GM12878 (cell line): Measurements from ENCODE around the gene ICE1. TPM values are rescaled to one million over a fixed set of nuclear protein-coding genes. Genes with fewer than 3 reads are reported as not detected.

Experiments
- ATAC-seq: fragments of 200-7000 bp; cut with Tn5 transposase; 3 replicates; pipeline ENCODE4 v1.9.1; 2020; ENCODE audit warnings: mild to moderate bottlenecking, moderate library complexity
- BruUV-seq: library from RNA; stranded (reverse); fragments of 400-500 nt; replicated peaks from 2 replicates; lab custom pipeline; 2021; lab: Mats Ljungman, UMichigan
- CTCF ChIA-PET: fragments of 300-600 bp; sonication (Branson Sonifier 250); formaldehyde crosslinking; extraction: SDS; loops from one replicate; lab custom pipeline; 2021; ENCODE audit warnings: inconsistent platforms; lab: Yijun Ruan, JAX
- POLR2A ChIA-PET: fragments of 350-600 bp; formaldehyde crosslinking; extraction: SDS; loops from one replicate; lab custom pipeline; 2021; ENCODE audit warnings: inconsistent platforms; lab: Charles Lee
- RAD21 ChIA-PET: fragments of 300-600 bp; sonication (Branson Sonifier 250); formaldehyde crosslinking; loops from one replicate; lab custom pipeline; 2023; ENCODE audit warnings: antibody characterized with exemption; ENCODE audit not compliant: unreplicated experiment; lab: Charles Lee
- SMC1A ChIA-PET: fragments of 300-600 bp; sonication (Branson Sonifier 250); formaldehyde crosslinking; loops from one replicate; lab custom pipeline; 2023; ENCODE audit not compliant: unreplicated experiment, uncharacterized antibody; lab: Charles Lee
- DNase-seq: peaks from one replicate; pipeline ENCODE4 v3.0.0-alpha.2; 2011; ENCODE audit warnings: low read depth, low spot score
- FAIRE-seq: peaks from 3 replicates; lab custom pipeline; 2011; peaks lifted over from hg19 to GRCh38; lab: Jason Lieb, UNC
- H2AFZ ChIP-seq: 2 replicates; pipeline ENCODE4 v1.6.0; 2011; ENCODE audit warnings: low read depth, low read length, control low read depth; ENCODE audit not compliant: control insufficient read depth
- H3K27ac ChIP-seq: 2 replicates; pipeline ENCODE4 v1.5.1; 2011; ENCODE audit warnings: control low read depth; ENCODE audit not compliant: control insufficient read depth, insufficient read depth
- H3K27me3 ChIP-seq, 2 experiments: replicated peaks in 1 of 2; 2 replicates each; pipeline versions ENCODE4 v1.6.0 to v1.6.1; 2011; ENCODE audit warnings: low read length in 1 of 2; ENCODE audit not compliant: control insufficient read depth in 2 of 2, insufficient read depth in 2 of 2
- H3K36me3 ChIP-seq, 2 experiments: 2 replicates each; pipeline ENCODE4 v1.5.1; 2011; ENCODE audit warnings: low read length in 1 of 2; ENCODE audit not compliant: control insufficient read depth in 2 of 2, insufficient read depth in 2 of 2
- H3K4me1 ChIP-seq: 2 replicates; pipeline ENCODE4 v1.6.1; 2011; ENCODE audit warnings: mild to moderate bottlenecking, low read length, moderate library complexity, mixed read lengths; ENCODE audit not compliant: control insufficient read depth, insufficient read depth
- H3K4me2 ChIP-seq: 2 replicates; pipeline ENCODE4 v1.6.0; 2011; ENCODE audit warnings: control low read depth; ENCODE audit not compliant: control insufficient read depth, insufficient read depth
- H3K4me3 ChIP-seq: fragments of 200-600 bp; sonication (generic); 2 replicates; pipeline ENCODE4 v1.5.1; 2016
- H3K79me2 ChIP-seq: 2 replicates; pipeline ENCODE4 v1.6.0; 2011; ENCODE audit warnings: low read length; ENCODE audit not compliant: control insufficient read depth, insufficient read depth
- H3K9ac ChIP-seq: 2 replicates; pipeline ENCODE4 v1.8.0; 2011; ENCODE audit warnings: low read length, control low read depth, mixed read lengths; ENCODE audit not compliant: control insufficient read depth, insufficient read depth
- H3K9me3 ChIP-seq: replicated peaks from 3 replicates; pipeline ENCODE4 v1.5.1; 2011; ENCODE audit warnings: mild to moderate bottlenecking, low read length; ENCODE audit not compliant: control insufficient read depth, insufficient read depth
- H4K20me1 ChIP-seq: 2 replicates; pipeline ENCODE4 v1.6.0; 2011; ENCODE audit not compliant: control insufficient read depth, insufficient read depth
- ATF2 ChIP-seq: IDR thresholded peaks from 2 replicates; pipeline ENCODE4 v1.6.1; 2012; ENCODE audit warnings: low read length, inconsistent platforms
- CREB1 ChIP-seq: IDR thresholded peaks from 2 replicates; pipeline ENCODE4 v1.6.1; 2012; ENCODE audit warnings: low read depth, mild to moderate bottlenecking, inconsistent platforms
- DPF2 ChIP-seq: fragments of 450-650 bp; IDR thresholded peaks from 2 replicates; pipeline ENCODE4 v1.6.1; 2017; ENCODE audit warnings: mild to moderate bottlenecking
- EED ChIP-seq: sonication (generic); IDR thresholded peaks from 2 replicates; pipeline ENCODE4 v1.6.1; 2016; ENCODE audit warnings: antibody characterized with exemption, low read depth
- MEF2B ChIP-seq: fragments of 450-650 bp; IDR thresholded peaks from 2 replicates; pipeline ENCODE4 v1.6.1; 2018; ENCODE audit warnings: mild to moderate bottlenecking, moderate library complexity; ENCODE audit not compliant: partially characterized antibody, poor library complexity, severe bottlenecking
- MXI1 ChIP-seq: fragments of 150-350 bp; IDR thresholded peaks from 2 replicates; pipeline ENCODE4 v1.6.1; 2011; ENCODE audit warnings: low read depth, mild to moderate bottlenecking, inconsistent platforms, low read length, improper control_type of control experiment
- RUNX3 ChIP-seq: IDR thresholded peaks from 2 replicates; pipeline ENCODE4 v1.6.1; 2012; ENCODE audit warnings: low read length, inconsistent platforms
- SPI1 ChIP-seq: IDR thresholded peaks from 2 replicates; pipeline ENCODE4 v1.6.1; 2011; ENCODE audit warnings: low read depth, mild to moderate bottlenecking, low read length, moderate library complexity, borderline replicate concordance; ENCODE audit not compliant: insufficient read depth
- ZNF384 ChIP-seq: IDR thresholded peaks from 2 replicates; pipeline ENCODE4 v1.6.1; 2012; ENCODE audit warnings: low read depth, mild to moderate bottlenecking, low read length, improper control_type of control experiment, borderline replicate concordance
- ZNF622 ChIP-seq: fragments of 450-650 bp; IDR thresholded peaks from 2 replicates; pipeline ENCODE4 v1.6.1; 2017; ENCODE audit warnings: mild to moderate bottlenecking, inconsistent platforms
- WGBS: methylation state at CpG from one replicate; pipeline ENCODE4 v1.1.6; 2016; ENCODE audit warnings: low lambda C conversion rate; ENCODE audit not compliant: insufficient replicate concordance, insufficient coverage; ENCODE audit errors: missing lambda C conversion rate; 5-methylcytosine and 5-hydroxymethylcytosine counted together
- in situ Hi-C: fragments of 300-500 bp; cut with MboI; formaldehyde crosslinking; loops from 9 replicates; pipeline ENCODE4 v1.14.3; 2018; ENCODE audit warnings: mixed read lengths
- intact Hi-C: fragments of 100-400 bp; cut with micrococcal nuclease; formaldehyde crosslinking; loops from one replicate; pipeline ENCODE4 v1.14.2; 2022; ENCODE audit not compliant: unreplicated experiment
- polyA plus RNA-seq, 11 experiments: library from polyadenylated mRNA; depleted of rRNA in 4 of 11; unstranded in 6 of 11; stranded (reverse) in 5 of 11; fragments of >200 nt; fragmentation: Nextera tagmentation in 4 of 11; fragmentation: Illumina TruSeq in 1 of 11; extraction: Ambion mirVana in 4 of 11; extraction: Trizol in 1 of 11; gene quantifications; 1 replicate in 1 of 11; 2 replicates in 10 of 11; pipeline versions ENCODE4 v1.2.1 to v1.2.3, GENCODE V29; 2011 to 2016; ENCODE audit warnings: inconsistent platforms in 2 of 11, missing spikeins in 2 of 11, low read depth in 1 of 11
- total RNA-seq, 4 experiments: library from RNA; depleted of rRNA in 3 of 4; stranded (reverse); fragments of >200 nt in 3 of 4; fragmentation: Illumina TruSeq in 1 of 4; extraction: Trizol in 1 of 4; gene quantifications; 2 replicates each; pipeline versions ENCODE4 v1.2.1 to v1.2.3, GENCODE V29; 2013 to 2021

Gene ICE1
- total and polyA plus RNA-seq, 10 of the 15 experiments (the other 5 are each of a cell fraction or from before 2014, with no cell fraction given) = 3.8 to 31.4 (median 18.9) TPM

- Histone ChIP-seq H2AFZ (no peak overlapping the region), H3K36me3 (no peaks in the 10 kb centered on the region), H3K79me2 (no peaks in the 10 kb centered on the region), H3K4me1 (no peaks in the 10 kb centered on the region), H4K20me1 (no peaks in the 10 kb centered on the region), H3K4me3 (no peak overlapping the region), H3K9me3 (peaks cover 2% of the 10 kb centered on the region; the same call in 1 of the 3 replicates), H3K4me2 (no peak overlapping the region), H3K27ac (no peak overlapping the region), H3K9ac (no peak overlapping the region), H3K27me3 (no peaks in the 10 kb centered on the region)
- BruUV-seq = no TSS peak
- ATAC-seq (no peak), DNase-seq (peak; percentile 11), FAIRE-seq (no peak)
- in situ Hi-C loops (no loop called here), intact Hi-C loops (no loop called here)
- RAD21 ChIA-PET = no interaction called here
- SMC1A ChIA-PET = no interaction called here
- 3% methylated on average over 3 of the region's 3 CpGs for WGBS
- POLR2A ChIA-PET = no interaction called here
- TF ChIP-seq RUNX3 (peak; percentile 52), DPF2 (no peak), CREB1 (no peak), ZNF622 (no peak), ZNF384 (no peak), SPI1 (peak; percentile 73)
- CTCF ChIA-PET = no interaction called here
Measured at GRCh38 chr5:5505815-5506214, 83.3 kb downstream of the ICE1 start.

GRCh38 chr5:5508391-5508790 is 85.9 kb downstream of the ICE1 start:
- no peak for DNase-seq
- SMC1A ChIA-PET = no interaction called here
- WGBS = 41% methylated on average over 2 of the region's 2 CpGs
- Histone ChIP-seq H3K4me1 (no peaks in the 10 kb centered on the region), H2AFZ (no peak overlapping the region), H3K27me3 (no peaks in the 10 kb centered on the region)
- ATAC-seq = no peak
- intact Hi-C loops = no loop called here
- TF ChIP-seq EED (no peak), MEF2B (no peak), MXI1 (no peak), ATF2 (no peak)
- TF ChIP-seq, all 136 proteins: peak for 0
- no peaks in the 10 kb centered on the region for H4K20me1 ChIP-seq
- in situ Hi-C loops = no loop called here
- no peak overlapping the region for H3K4me3 ChIP-seq
- CTCF ChIA-PET = no interaction called here
- H3K36me3 ChIP-seq = no peaks in the 10 kb centered on the region
- H3K4me2 ChIP-seq = no peak overlapping the region
- no peak overlapping the region for H3K9ac ChIP-seq
- POLR2A ChIA-PET = no interaction called here
- no peaks in the 10 kb centered on the region for H3K79me2 ChIP-seq
- H3K27ac ChIP-seq = no peak overlapping the region
- no TSS peak for BruUV-seq
- H3K9me3 ChIP-seq = peaks cover 2% of the 10 kb centered on the region; the same call in 1 of the 3 replicates
- FAIRE-seq = no peak
- RAD21 ChIA-PET = no interaction called here
